GM19240 (cell line): ENCODE measurements around the gene TPBGL.
A peak's percentile ranks its signal among the peaks of the same experiment; 100 is the strongest.

Experiments used
- DNase-seq: peaks from one replicate; pipeline ENCODE4 v3.0.0; 2011; ENCODE audit warnings: low spot score; ENCODE audit not compliant: insufficient read length

TPBGL gene

DNA sequence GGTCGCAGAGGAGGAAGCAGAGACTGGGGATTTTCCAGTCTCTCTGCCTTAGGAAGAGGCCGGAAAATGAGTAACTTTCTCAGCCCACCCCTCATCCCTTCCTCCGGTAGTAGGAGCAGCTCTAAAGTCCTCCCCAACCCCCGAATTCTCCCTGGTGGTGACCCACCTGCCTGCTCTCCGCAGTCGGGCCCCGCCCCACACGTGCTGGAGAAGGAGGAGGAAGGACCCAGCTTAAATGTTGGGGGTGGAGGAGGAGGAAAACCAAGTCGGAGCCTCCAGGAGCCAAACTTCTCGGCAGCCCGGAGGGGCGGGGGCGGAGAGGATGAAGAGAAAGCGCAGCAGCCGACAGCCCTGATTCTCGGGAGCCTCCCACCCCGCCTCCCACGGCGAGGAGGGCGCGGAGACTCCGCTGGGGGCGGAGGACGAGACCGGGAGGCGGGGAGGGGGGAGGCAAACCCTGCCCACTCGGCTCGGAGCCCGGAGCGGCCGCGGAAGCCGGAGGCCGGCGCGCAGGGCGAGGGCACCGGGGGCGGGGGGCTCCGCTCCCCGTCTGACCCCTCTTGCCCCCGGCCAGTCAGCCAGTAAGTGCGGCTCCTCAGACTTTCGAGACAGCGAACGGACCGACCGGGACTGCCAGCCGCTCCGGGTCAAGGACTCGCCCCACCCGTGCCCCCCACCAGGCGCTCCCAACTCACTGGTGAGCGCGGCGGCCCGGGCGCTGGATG lies at the start of gene TPBGL:
Gene TPBGL (plus strand): TSS at position 464 of the 725 bp plus-strand sequence. CDS start 276 bp downstream, outside the sequence.
- DNase-seq: no peak

DNA sequence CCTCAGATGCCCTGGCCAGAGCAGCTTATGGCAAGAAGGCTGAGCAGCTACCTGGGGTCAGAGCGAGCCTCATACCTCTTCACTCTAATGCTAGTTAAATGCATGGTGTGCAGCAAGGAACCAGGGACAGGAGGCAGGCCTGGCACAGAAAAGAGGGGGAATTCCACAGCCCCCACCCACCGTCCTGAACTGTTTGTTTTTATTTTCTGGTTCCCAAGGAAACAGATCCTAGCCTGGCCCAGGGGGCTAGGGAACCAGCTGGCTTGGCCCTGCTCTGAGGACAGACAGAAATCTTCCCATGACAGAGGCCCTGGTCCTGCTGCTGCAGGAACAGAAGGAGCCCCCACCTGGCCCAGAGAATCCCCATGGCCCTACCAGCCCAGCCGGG lies 49.2 kb upstream of the TPBGL start:
- DNase-seq: no peak

DNA sequence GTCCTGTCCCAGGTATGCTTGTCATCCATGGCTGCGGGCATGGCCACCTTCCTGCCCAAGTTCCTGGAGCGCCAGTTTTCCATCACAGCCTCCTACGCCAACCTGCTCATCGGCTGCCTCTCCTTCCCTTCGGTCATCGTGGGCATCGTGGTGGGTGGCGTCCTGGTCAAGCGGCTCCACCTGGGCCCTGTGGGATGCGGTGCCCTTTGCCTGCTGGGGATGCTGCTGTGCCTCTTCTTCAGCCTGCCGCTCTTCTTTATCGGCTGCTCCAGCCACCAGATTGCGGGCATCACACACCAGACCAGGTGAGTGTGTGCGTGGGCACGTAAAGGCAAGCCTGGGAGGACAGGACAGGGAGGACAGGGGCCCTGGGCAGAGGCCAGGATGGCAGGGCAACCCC lies 47.3 kb upstream of the TPBGL start:
- no peak for DNase-seq

DNA sequence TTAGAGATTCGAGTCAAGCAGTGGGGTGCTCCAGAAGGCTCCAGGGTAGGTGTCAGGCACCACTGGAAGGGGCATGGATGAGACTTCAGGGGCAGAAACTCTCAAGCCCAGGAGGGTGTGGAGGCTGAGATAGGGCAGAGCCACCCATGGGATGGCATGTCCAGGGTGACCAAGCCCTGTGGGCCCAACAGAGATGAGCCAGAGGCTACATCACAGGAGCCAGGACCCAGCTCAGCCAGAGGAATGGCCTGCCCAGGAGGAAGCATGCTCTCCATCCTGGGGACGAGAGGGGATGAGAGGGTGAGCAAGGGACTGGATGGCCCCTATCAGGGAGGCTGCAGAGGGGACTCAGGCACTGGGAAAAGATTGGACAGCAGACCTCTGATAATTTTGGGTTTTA lies 46.9 kb upstream of the TPBGL start:
- DNase-seq: no peak

DNA sequence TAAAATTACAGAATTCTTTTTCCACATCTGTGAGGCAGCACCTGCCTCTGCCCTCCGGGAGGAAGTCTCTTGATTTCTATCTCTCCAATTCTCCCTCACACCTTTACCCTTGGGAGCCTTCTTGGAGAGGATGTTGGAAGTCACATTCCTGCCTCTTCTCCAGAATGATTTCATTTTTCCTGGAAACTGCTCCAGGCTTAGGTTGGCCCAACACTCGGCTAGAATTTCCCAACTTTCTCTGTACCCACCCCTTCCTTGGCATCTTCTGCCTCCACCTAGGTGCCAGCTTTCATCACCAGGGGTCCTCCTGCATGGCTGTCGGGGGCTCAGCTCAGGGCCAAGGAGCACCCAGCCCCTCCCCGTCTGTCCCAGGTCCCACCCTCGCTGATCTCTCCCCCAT lies 46.4 kb upstream of the TPBGL start:
- no peak for DNase-seq

GRCh38 chr11:75195167-75195962 lies 45.2 kb upstream of the TPBGL start:
- DNase-seq: no peak

- DNase-seq: no peak
Observed at GRCh38 chr11:75196426-75196825, 44.1 kb upstream of the TPBGL start.

GRCh38 chr11:75197512-75198277 lies 42.9 kb upstream of the TPBGL start:
- no peak for DNase-seq

- DNase-seq: no peak
Observed at GRCh38 chr11:75198278-75198973, 42.1 kb upstream of the TPBGL start.

GRCh38 chr11:75199412-75199955 lies 41.1 kb upstream of the TPBGL start:
- no peak for DNase-seq

- DNase-seq: no peak
Observed at GRCh38 chr11:75200051-75200450, 40.5 kb upstream of the TPBGL start.

GRCh38 chr11:75200531-75200930 lies 40.0 kb upstream of the TPBGL start:
- DNase-seq: no peak

DNA sequence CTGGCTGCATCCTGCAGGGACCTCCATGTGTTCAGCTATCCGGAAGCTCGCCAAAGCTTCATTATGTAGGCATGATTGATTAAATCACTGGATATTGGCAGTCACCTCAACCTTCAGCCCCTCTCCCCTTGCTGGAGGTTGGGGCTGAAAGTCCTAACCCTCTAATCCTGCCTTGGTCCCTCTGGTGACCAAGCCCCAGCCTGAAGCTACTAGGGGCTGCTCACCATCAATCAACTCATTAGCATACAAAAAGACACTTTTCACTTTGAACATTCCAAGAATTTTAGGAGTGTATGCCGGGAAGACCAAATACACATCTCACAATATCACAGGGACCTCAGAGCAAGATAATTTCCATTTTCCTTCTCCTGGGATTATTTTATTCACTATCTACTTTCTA lies 38.8 kb upstream of the TPBGL start:
- DNase-seq: no peak

DNA sequence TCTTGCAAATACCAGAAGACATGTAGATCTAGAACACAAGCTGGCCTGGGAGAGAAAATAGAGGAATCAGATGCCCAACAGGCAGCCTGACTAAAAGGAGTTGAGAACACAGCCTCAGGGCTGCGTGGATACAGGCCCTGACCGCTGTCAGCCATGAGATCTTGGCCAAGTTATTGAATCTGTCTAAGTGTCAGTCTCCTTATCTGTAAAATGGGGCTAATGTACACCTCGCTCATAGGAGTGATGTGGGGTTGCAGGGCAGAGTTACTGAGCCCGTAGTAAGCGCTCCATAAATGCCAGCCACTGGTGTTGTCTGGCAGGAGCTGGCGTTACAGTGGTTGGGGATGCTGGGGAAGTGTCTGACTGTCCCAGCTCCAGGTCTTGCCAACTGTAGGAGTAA lies 38.4 kb upstream of the TPBGL start:
- DNase-seq: no peak

DNA sequence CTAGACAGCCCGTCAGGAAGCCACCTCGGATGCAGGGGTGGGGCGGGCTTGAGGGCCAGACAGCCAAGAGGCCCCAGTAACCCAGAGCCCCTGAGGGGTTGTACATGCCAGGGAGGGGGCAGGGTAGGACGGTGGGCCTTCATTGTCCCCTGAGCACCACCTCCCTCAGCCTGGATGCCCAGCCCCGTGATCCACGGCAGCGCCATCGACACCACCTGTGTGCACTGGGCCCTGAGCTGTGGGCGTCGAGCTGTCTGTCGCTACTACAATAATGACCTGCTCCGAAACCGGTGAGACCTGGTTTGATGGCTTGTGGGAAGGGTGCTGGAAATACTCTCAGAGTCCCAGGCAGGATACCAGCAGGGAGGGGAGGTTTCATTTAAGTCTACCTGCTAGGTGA lies 37.4 kb upstream of the TPBGL start:
- DNase-seq: no peak

GRCh38 chr11:75203641-75204011 lies 36.9 kb upstream of the TPBGL start:
- no peak for DNase-seq

- DNase-seq: no peak
Observed at GRCh38 chr11:75204012-75204674, 36.4 kb upstream of the TPBGL start.

GRCh38 chr11:75204685-75205563 lies 35.6 kb upstream of the TPBGL start:
- DNase-seq: peak; percentile 88

DNA sequence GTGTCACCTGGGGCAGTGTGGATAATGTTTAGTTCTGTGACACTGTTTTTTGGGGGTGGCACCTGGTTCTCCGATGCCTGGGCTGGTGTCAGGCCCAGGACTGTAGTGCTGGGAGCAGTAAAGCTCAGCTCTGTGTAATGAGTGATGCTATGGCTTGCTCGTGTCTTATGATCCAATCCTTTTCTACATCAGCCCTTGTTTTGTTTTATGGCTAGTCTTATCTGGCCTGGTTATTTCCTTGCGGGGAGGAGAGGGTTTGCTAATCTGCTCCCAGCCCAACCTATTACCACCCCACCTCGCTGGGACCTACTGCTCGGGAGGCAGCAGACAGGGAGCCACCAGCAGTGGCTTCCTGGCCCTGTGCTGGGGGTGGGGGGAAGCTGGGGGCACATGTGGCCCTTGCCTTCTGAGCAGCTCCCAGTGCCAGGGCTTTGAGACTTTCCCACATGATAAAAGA lies 35.0 kb upstream of the TPBGL start:
- no peak for DNase-seq

DNA sequence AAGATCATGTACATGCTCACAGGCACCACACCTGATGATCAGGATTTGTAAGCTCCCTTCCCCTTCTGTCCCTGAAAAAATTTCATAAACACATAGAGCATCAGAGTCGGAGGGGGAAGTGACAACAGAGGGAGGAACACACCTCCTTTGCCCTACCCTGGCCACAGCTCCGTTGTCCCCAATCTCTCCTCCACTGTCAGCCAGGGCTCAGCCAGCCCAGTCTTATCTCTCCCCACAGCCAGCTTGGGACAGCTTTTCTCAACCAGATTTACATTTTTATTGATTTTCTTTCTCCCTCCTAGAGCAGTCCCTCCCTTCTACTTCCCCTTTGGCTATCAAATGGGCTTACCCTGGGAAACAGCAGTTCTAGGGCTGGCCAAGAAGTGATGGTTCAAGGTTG lies 32.1 kb upstream of the TPBGL start:
- no peak for DNase-seq
